ENCODE measurements around the gene OLA1.

DNA sequence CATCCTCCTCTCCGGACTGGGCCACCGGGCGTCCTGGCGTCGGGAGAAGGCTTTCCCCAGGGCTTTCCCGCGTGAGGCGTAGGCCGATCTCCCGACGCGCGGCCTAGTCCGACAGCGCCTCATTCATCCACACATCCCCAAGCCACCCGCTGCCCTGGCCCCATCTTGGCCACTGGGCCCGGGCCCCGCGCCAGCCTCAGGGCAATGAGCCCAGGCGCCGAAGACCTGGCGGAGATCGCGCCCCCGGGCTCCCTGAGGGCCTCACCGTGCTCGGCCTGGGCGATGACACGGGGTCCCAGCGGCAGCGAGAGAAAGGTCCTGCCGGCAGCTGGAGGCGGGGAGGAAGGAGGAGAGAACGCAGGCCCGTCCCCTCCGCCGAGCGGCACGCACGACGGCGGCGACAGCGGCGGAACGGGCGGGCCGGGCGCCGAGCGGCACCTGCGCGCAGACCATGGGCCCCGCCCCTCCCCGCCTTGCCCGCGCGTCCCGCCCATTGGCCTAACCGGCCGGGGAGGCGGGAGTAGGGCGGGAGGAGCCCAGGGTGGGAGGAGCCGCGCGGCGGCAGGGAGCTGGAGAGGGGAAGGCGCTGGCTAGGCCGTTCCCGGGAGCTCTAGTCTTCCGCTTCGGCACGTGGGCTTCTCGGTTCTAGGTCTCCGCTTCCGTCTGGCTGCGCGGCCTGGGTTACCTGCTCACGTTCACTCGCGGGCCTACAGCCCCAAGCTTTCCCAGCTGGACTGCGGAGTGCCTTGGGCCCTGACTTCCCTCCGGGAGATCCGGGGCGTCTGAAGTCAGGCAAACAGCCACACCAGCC lies at the start of gene OLA1:
- TF ChIP-seq, protein P1, sequence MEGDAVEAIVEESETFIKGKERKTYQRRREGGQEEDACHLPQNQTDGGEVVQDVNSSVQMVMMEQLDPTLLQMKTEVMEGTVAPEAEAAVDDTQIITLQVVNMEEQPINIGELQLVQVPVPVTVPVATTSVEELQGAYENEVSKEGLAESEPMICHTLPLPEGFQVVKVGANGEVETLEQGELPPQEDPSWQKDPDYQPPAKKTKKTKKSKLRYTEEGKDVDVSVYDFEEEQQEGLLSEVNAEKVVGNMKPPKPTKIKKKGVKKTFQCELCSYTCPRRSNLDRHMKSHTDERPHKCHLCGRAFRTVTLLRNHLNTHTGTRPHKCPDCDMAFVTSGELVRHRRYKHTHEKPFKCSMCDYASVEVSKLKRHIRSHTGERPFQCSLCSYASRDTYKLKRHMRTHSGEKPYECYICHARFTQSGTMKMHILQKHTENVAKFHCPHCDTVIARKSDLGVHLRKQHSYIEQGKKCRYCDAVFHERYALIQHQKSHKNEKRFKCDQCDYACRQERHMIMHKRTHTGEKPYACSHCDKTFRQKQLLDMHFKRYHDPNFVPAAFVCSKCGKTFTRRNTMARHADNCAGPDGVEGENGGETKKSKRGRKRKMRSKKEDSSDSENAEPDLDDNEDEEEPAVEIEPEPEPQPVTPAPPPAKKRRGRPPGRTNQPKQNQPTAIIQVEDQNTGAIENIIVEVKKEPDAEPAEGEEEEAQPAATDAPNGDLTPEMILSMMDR (IDR thresholded peaks at IDR 0.05): no peak
- TF ChIP-seq ZSCAN20 (CRISPR knock-in tag; IDR thresholded peaks at IDR 0.05): no peak
- TF ChIP-seq POLR2A (IDR thresholded peaks at IDR 0.05; ENCODE audit: low read length): peak; percentile 94
- no peak for TF ChIP-seq KDM1A (IDR thresholded peaks at IDR 0.05; ENCODE audit: low read depth)

Data from A549 (cell line).